K562 (cell line): ENCODE data around the gene TMEM61. TPM values are rescaled to one million over a fixed set of nuclear protein-coding genes. Genes with fewer than 3 reads are reported as not detected.

Experiments used
- CREB5 ChIP-seq: fragments of 250-450 bp; sonication (Bioruptor Pico); IDR thresholded peaks from 2 replicates; pipeline ENCODE4 v1.5.0; 2020; ENCODE audit warnings: mild to moderate bottlenecking
- ZFP36 ChIP-seq: fragments of 150-350 bp; IDR thresholded peaks from 2 replicates; pipeline ENCODE4 v1.6.1; 2018; ENCODE audit warnings: low read length, low read depth; ENCODE audit not compliant: partially characterized antibody
- ZNF780A ChIP-seq: fragments of 250-450 bp; sonication (Bioruptor Pico); IDR thresholded peaks from 2 replicates; pipeline ENCODE4 v1.5.0; 2021; ENCODE audit warnings: mild to moderate bottlenecking
- ZNF785 ChIP-seq: fragments of 250-450 bp; sonication (Bioruptor Pico); IDR thresholded peaks from 2 replicates; pipeline ENCODE4 v1.4.0; 2020; ENCODE audit warnings: mild to moderate bottlenecking
- polyA plus RNA-seq, 8 experiments: library from polyadenylated mRNA; depleted of rRNA in 4 of 8; stranded (reverse) in 5 of 8; unstranded in 3 of 8; fragments of >200 nt; fragmentation: Nextera tagmentation in 2 of 8; fragmentation: Illumina TruSeq in 1 of 8; extraction: Ambion mirVana in 2 of 8; extraction: Trizol in 1 of 8; gene quantifications; 2 replicates each; pipeline versions ENCODE4 v1.2.1 to v1.2.3, GENCODE V29; 2011 to 2014; ENCODE audit warnings: inconsistent platforms in 1 of 8, missing spikeins in 1 of 8
- total RNA-seq, 7 experiments: library from RNA; depleted of rRNA in 6 of 7; stranded (reverse); fragments of >200 nt in 6 of 7; fragmentation: Illumina TruSeq in 2 of 7; extraction: Trizol in 2 of 7; gene quantifications; 2 replicates each; pipeline versions ENCODE4 v1.2.1 to v1.2.3, GENCODE V29; 2011 to 2021; ENCODE audit warnings: low replicate concordance in 1 of 7
- TF ChIP-seq, protein P1 (sequence below), 3 experiments: fragments of 200-800 bp in 1 of 3; fragments of 250-450 bp in 1 of 3; fragments of 450-650 bp in 1 of 3; sonication (Bioruptor Pico) in 1 of 3; sonication (Bioruptor generic) in 1 of 3; formaldehyde crosslinking in 1 of 3; IDR thresholded peaks; 2 replicates each; pipeline versions ENCODE4 v1.6.1 to v1.8.0; 2016 to 2022; ENCODE audit warnings: mild to moderate bottlenecking in 2 of 3, missing genetic modification characterization in 2 of 3, missing compliant biosample characterization in 1 of 3, moderate library complexity in 1 of 3
- TF ChIP-seq, protein P2 (sequence below), 3 experiments: IDR thresholded peaks in 2 of 3; conservative IDR thresholded peaks in 1 of 3; 2 replicates each; pipeline ENCODE4 v1.5.1; 2011 to 2012; ENCODE audit warnings: low read length in 3 of 3, mild to moderate bottlenecking in 3 of 3, control low read depth in 2 of 3, improper control_type of control experiment in 1 of 3, inconsistent platforms in 1 of 3, low read depth in 1 of 3, mixed read lengths in 1 of 3, moderate library complexity in 1 of 3; ENCODE audit not compliant: insufficient read depth in 2 of 3
- TF ChIP-seq, protein P3 (sequence below): sonication (generic); formaldehyde crosslinking; IDR thresholded peaks from 2 replicates; pipeline ENCODE4 v1.8.0; 2022; ENCODE audit warnings: missing genetic modification reagents, mild to moderate bottlenecking, borderline replicate concordance

Gene TMEM61
- total and polyA plus RNA-seq, 9 of the 15 experiments (the other 6 are each of a cell fraction or from before 2014, with no cell fraction given): not detected

DNA sequence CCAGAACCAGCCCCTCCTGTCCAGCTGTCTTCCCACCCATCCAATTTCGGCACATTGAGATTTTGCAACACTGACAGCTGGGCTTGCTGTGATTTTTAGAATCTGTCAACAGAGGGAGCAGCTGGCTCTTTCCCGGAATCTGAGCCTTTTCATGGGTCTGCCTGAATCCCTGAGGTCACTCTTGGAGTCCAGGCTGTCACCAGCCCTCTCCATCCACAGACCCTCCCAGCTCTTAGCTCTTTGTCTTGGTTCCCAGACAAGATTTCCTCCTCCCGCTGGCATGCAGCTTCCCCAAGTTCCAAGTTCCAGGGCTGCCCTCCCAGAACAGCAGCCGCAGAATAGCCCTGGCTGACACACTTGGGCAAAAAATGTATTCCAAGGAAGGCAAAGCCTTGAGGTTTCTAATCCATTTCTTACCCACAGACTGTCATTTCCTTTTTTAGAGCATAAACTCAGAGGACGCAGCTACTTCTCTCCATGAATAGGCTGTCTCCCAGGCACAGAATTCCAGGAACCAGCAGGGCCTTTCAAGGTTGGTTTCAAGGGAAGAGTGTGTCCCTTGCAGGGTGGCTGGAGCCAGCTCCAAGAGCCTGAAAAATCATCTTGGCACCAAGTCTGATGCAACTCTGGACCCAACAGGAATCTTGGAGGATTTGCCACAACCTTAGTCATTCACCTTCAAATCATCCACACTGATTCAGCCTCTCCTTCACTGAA lies 7.1 kb upstream of the TMEM61 start (continued):
- TF ChIP-seq, protein P1, sequence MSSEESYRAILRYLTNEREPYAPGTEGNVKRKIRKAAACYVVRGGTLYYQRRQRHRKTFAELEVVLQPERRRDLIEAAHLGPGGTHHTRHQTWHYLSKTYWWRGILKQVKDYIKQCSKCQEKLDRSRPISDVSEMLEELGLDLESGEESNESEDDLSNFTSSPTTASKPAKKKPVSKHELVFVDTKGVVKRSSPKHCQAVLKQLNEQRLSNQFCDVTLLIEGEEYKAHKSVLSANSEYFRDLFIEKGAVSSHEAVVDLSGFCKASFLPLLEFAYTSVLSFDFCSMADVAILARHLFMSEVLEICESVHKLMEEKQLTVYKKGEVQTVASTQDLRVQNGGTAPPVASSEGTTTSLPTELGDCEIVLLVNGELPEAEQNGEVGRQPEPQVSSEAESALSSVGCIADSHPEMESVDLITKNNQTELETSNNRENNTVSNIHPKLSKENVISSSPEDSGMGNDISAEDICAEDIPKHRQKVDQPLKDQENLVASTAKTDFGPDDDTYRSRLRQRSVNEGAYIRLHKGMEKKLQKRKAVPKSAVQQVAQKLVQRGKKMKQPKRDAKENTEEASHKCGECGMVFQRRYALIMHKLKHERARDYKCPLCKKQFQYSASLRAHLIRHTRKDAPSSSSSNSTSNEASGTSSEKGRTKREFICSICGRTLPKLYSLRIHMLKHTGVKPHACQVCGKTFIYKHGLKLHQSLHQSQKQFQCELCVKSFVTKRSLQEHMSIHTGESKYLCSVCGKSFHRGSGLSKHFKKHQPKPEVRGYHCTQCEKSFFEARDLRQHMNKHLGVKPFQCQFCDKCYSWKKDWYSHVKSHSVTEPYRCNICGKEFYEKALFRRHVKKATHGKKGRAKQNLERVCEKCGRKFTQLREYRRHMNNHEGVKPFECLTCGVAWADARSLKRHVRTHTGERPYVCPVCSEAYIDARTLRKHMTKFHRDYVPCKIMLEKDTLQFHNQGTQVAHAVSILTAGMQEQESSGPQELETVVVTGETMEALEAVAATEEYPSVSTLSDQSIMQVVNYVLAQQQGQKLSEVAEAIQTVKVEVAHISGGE (CRISPR knock-in tag; IDR thresholded peaks at IDR 0.05): no peak
- TF ChIP-seq CREB5 (CRISPR knock-in tag) (no peak), ZNF780A (no peak), ZFP36 (no peak), ZNF785 (CRISPR knock-in tag) (no peak)
- TF ChIP-seq, protein P2, sequence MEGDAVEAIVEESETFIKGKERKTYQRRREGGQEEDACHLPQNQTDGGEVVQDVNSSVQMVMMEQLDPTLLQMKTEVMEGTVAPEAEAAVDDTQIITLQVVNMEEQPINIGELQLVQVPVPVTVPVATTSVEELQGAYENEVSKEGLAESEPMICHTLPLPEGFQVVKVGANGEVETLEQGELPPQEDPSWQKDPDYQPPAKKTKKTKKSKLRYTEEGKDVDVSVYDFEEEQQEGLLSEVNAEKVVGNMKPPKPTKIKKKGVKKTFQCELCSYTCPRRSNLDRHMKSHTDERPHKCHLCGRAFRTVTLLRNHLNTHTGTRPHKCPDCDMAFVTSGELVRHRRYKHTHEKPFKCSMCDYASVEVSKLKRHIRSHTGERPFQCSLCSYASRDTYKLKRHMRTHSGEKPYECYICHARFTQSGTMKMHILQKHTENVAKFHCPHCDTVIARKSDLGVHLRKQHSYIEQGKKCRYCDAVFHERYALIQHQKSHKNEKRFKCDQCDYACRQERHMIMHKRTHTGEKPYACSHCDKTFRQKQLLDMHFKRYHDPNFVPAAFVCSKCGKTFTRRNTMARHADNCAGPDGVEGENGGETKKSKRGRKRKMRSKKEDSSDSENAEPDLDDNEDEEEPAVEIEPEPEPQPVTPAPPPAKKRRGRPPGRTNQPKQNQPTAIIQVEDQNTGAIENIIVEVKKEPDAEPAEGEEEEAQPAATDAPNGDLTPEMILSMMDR (IDR thresholded peaks at IDR 0.05 in 2 of 3, conservative IDR thresholded peaks at IDR 0.05 in 1 of 3; ENCODE audit: insufficient read depth in 2 of 3, low read depth in 1 of 3, low read length in 3 of 3): peak; percentile 14 to 46 (median 18); a peak in 3 of 6 replicates
- TF ChIP-seq, protein P3, sequence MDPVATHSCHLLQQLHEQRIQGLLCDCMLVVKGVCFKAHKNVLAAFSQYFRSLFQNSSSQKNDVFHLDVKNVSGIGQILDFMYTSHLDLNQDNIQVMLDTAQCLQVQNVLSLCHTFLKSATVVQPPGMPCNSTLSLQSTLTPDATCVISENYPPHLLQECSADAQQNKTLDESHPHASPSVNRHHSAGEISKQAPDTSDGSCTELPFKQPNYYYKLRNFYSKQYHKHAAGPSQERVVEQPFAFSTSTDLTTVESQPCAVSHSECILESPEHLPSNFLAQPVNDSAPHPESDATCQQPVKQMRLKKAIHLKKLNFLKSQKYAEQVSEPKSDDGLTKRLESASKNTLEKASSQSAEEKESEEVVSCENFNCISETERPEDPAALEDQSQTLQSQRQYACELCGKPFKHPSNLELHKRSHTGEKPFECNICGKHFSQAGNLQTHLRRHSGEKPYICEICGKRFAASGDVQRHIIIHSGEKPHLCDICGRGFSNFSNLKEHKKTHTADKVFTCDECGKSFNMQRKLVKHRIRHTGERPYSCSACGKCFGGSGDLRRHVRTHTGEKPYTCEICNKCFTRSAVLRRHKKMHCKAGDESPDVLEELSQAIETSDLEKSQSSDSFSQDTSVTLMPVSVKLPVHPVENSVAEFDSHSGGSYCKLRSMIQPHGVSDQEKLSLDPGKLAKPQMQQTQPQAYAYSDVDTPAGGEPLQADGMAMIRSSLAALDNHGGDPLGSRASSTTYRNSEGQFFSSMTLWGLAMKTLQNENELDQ (CRISPR knock-in tag): no peak
